ENCODE results near the gene OLA1.

DNA sequence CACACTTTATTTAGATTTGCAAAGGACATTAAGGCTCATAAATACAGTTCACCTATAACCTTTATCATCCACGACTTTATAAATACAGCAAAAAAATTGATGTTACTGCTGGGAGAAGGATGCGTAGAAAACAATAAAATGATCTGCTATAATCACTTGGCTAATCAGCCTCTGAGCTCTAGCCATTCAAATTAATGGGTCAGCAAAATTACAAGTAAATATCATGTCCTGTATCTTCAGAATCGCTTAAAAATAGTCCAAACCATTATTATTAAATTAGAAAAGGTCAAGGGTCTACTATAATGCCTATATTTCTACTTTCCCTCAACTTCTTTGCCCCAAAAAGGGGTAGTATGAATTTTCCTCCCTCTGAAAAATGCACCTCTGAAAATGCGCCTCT, 40.3 kb downstream of the OLA1 start:
- TF ChIP-seq, protein P1, sequence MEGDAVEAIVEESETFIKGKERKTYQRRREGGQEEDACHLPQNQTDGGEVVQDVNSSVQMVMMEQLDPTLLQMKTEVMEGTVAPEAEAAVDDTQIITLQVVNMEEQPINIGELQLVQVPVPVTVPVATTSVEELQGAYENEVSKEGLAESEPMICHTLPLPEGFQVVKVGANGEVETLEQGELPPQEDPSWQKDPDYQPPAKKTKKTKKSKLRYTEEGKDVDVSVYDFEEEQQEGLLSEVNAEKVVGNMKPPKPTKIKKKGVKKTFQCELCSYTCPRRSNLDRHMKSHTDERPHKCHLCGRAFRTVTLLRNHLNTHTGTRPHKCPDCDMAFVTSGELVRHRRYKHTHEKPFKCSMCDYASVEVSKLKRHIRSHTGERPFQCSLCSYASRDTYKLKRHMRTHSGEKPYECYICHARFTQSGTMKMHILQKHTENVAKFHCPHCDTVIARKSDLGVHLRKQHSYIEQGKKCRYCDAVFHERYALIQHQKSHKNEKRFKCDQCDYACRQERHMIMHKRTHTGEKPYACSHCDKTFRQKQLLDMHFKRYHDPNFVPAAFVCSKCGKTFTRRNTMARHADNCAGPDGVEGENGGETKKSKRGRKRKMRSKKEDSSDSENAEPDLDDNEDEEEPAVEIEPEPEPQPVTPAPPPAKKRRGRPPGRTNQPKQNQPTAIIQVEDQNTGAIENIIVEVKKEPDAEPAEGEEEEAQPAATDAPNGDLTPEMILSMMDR (IDR thresholded peaks at IDR 0.05), result no peak
- TF ChIP-seq ZFX (IDR thresholded peaks at IDR 0.05; ENCODE audit: borderline replicate concordance), result no peak
